B cell (primary cell): ENCODE data around the gene RPP30. TPM values are rescaled to one million over a fixed set of nuclear protein-coding genes. Genes with fewer than 3 reads are reported as not detected.
"Not testable (repeated sequence)": the region's sequence is repeated elsewhere in the genome, so short reads cannot be mapped to it uniquely, and the experiment has no call there.

Experiments used
- ATAC-seq: fragments of 200-7000 bp; cut with Tn5 transposase; one replicate; pipeline ENCODE4 v1.10.0; 2021; ENCODE audit warnings: low read depth, mild to moderate bottlenecking, moderate number of reproducible peaks, moderate library complexity
- CTCF ChIA-PET: fragments of 350-600 bp; sonication (Branson Sonifier 250); formaldehyde crosslinking; loops from one replicate; lab custom pipeline; 2021; ENCODE audit warnings: antibody characterized with exemption, inconsistent platforms; lab: Charles Lee
- POLR2A ChIA-PET: fragments of 350-600 bp; sonication (Branson Sonifier 250); formaldehyde crosslinking; loops from one replicate; lab custom pipeline; 2021; ENCODE audit warnings: antibody characterized with exemption; lab: Charles Lee
- DNase-seq: peaks from one replicate; pipeline ENCODE4 v3.0.0; 2013
- H2AFZ ChIP-seq: 2 replicates; pipeline ENCODE4 v1.6.1; 2012; ENCODE audit warnings: mild to moderate bottlenecking, low read depth, low read length; ENCODE audit not compliant: insufficient read depth, poor library complexity, severe bottlenecking
- H3K27ac ChIP-seq, 2 donors: 1 replicate in 1 of 2; 2 replicates in 1 of 2; pipeline ENCODE4 v1.5.1; 2012 to 2013; ENCODE audit warnings: low read length in 2 of 2, mild to moderate bottlenecking in 2 of 2, moderate library complexity in 1 of 2
- H3K27me3 ChIP-seq, 4 experiments: fragments of 200-600 bp in 1 of 4; sonication (generic) in 1 of 4; replicated peaks in 1 of 4; 1 replicate in 2 of 4; 2 replicates in 2 of 4; pipeline versions ENCODE4 v1.6.1 to v1.7.0; 2013 to 2016; ENCODE audit warnings: low read length in 3 of 4, mild to moderate bottlenecking in 2 of 4, mixed read lengths in 1 of 4, moderate library complexity in 1 of 4; ENCODE audit not compliant: insufficient read depth in 4 of 4, control insufficient read depth in 3 of 4; ENCODE audit errors: control extremely low read depth in 1 of 4
- H3K36me3 ChIP-seq, 2 experiments: replicated peaks in 1 of 2; 1 replicate in 1 of 2; 2 replicates in 1 of 2; pipeline versions ENCODE4 v1.6.1 to v1.7.1; 2013; ENCODE audit warnings: low read length in 1 of 2; ENCODE audit not compliant: insufficient read depth in 2 of 2, control insufficient read depth in 1 of 2; ENCODE audit errors: control extremely low read depth in 1 of 2, extremely low read depth in 1 of 2
- H3K4me1 ChIP-seq, 2 donors: fragments of 200-600 bp in 1 of 2; sonication (generic) in 1 of 2; 1 replicate in 1 of 2; 2 replicates in 1 of 2; pipeline versions ENCODE4 v1.5.1 to v1.6.1; 2013 to 2017; ENCODE audit warnings: low read length in 2 of 2; ENCODE audit not compliant: control insufficient read depth in 2 of 2, insufficient read depth in 2 of 2
- H3K4me2 ChIP-seq: replicated peaks from 2 replicates; pipeline ENCODE3; 2012; ENCODE audit warnings: mild to moderate bottlenecking, low read depth, low read length; ENCODE audit not compliant: poor library complexity, severe bottlenecking
- H3K4me3 ChIP-seq, 5 experiments: fragments of 200-600 bp in 1 of 5; sonication (generic) in 1 of 5; 1 replicate in 3 of 5; 2 replicates in 2 of 5; pipeline versions ENCODE4 v1.5.1 to v1.7.0; 2011 to 2016; ENCODE audit warnings: low read length in 4 of 5, mild to moderate bottlenecking in 4 of 5, low read depth in 2 of 5, control low read depth in 1 of 5, moderate library complexity in 1 of 5; ENCODE audit not compliant: insufficient read depth in 1 of 5; ENCODE audit errors: control extremely low read depth in 1 of 5, extremely low read depth in 1 of 5
- H3K79me2 ChIP-seq: fragments of 200-600 bp; sonication (generic); one replicate; pipeline ENCODE4 v1.6.0; 2016; ENCODE audit warnings: low read length; ENCODE audit not compliant: control insufficient read depth, insufficient read depth
- H3K9ac ChIP-seq: fragments of 200-600 bp; sonication (generic); 2 replicates; pipeline ENCODE4 v1.6.1; 2017; ENCODE audit warnings: mild to moderate bottlenecking, low read length, moderate library complexity
- H3K9me3 ChIP-seq, 3 donors: one replicate each; pipeline versions ENCODE4 v1.6.1 to v1.7.1; 2013; ENCODE audit warnings: low read length in 2 of 3; ENCODE audit not compliant: control insufficient read depth in 2 of 3, insufficient read depth in 1 of 3; ENCODE audit errors: control extremely low read depth in 1 of 3
- H4K20me1 ChIP-seq: 2 replicates; pipeline ENCODE4 v1.6.0; 2012; ENCODE audit warnings: mild to moderate bottlenecking, low read length; ENCODE audit not compliant: insufficient read depth, control insufficient read depth, poor library complexity, severe bottlenecking
- H3K27ac Mint-ChIP-seq: one replicate; pipeline ENCODE4 v1.8.0; 2021; ENCODE audit warnings: mixed read lengths
- H3K27me3 Mint-ChIP-seq: one replicate; pipeline ENCODE4 v1.8.0; 2021; ENCODE audit warnings: mixed read lengths
- H3K4me1 Mint-ChIP-seq: one replicate; pipeline ENCODE4 v1.8.0; 2021; ENCODE audit warnings: mixed read lengths
- H3K4me3 Mint-ChIP-seq: one replicate; pipeline ENCODE4 v1.8.0; 2021; ENCODE audit warnings: mixed read lengths
- H3K9me3 Mint-ChIP-seq: one replicate; pipeline ENCODE4 v1.8.0; 2022; ENCODE audit warnings: mixed read lengths; ENCODE audit not compliant: insufficient read depth
- EZH2 ChIP-seq: IDR thresholded peaks from 2 replicates; pipeline ENCODE4 v1.6.1; 2012; ENCODE audit warnings: borderline replicate concordance, low read depth, mild to moderate bottlenecking, moderate library complexity, low read length; ENCODE audit not compliant: insufficient read depth, poor library complexity, severe bottlenecking
- WGBS: methylation state at CpG from one replicate; pipeline ENCODE4 v1.1.5; 2013; ENCODE audit warnings: missing lambda C conversion rate; ENCODE audit not compliant: insufficient coverage; 5-methylcytosine and 5-hydroxymethylcytosine counted together
- intact Hi-C: fragments of 100-400 bp; cut with micrococcal nuclease; formaldehyde crosslinking; loops from one replicate; pipeline ENCODE4 v1.10.0; 2022
- polyA plus RNA-seq: library from polyadenylated mRNA; depleted of rRNA; stranded (reverse); fragments of >200 nt; gene quantifications from 2 replicates; pipeline ENCODE4 v1.2.3, GENCODE V29; 2012
- total RNA-seq, 2 donors: library from RNA; stranded (reverse); fragments of 120-200 nt in 1 of 2; gene quantifications; 1 replicate in 1 of 2; 2 replicates in 1 of 2; pipeline versions ENCODE4 v1.2.3 to v1.2.4, GENCODE V29; 2013 to 2022
- TF ChIP-seq, protein P1 (sequence below): fragments of 200-600 bp; IDR thresholded peaks from one replicate; pipeline ENCODE4 v1.8.0; 2022; ENCODE audit warnings: antibody characterized with exemption, mild to moderate bottlenecking

The RPP30 gene
- total and polyA plus RNA-seq, 2 donors (not counting 1 experiment from before 2014, with no cell fraction given): 28.2 to 41.7 TPM

DNA sequence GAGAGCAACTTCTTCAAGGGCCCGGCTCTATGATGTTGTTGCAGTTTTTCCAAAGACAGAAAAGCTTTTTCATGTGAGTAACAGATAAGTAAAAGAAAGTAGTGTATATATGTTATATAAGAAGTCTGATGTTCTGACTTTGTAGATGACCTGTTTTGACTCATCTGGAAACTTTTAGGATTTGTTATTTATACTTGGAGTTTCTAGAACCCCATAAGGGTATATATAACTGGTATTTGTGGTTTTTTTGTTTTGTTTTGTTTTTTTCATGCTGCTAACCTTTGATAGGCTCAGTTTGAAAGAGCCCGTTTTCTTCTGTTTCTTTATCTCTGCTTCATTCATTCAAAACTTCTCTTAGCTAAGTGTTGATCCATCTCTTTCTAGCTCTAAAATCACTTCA, 7.3 kb downstream of the RPP30 start:
- intact Hi-C loops: loop anchor here (10.0 kb wide), 1 partner anchor 994 kb away; no protein-coding TSS in a partner anchor
- Histone ChIP-seq H3K9ac (no peak overlapping the region), H4K20me1 (no peaks in the 10 kb centered on the region), H3K27ac (no peak overlapping the region), H3K79me2 (peaks cover 2% of the 10 kb centered on the region), H3K9me3 (no peaks in the 10 kb centered on the region), H3K36me3 (peaks cover 12 to 45% of the 10 kb centered on the region in 2 experiments), H2AFZ (no peak overlapping the region), H3K4me3 (no peak overlapping the region), H3K27me3 (no peaks in the 10 kb centered on the region), H3K4me2 (no peak overlapping the region), H3K4me1 (no peaks in the 10 kb centered on the region)
- no peaks in the 10 kb centered on the region for H3K27me3 Mint-ChIP-seq
- WGBS: 100% methylated on average over 1 of the region's 2 CpGs
- DNase-seq (no peak), ATAC-seq (no peak)
- POLR2A ChIA-PET: interaction anchor here (0.6 kb wide), 1 partner anchor 130 kb away, joined by 6 read pairs; no protein-coding TSS in a partner anchor
- TF ChIP-seq EZH2: no peak
- TF ChIP-seq, protein P1, sequence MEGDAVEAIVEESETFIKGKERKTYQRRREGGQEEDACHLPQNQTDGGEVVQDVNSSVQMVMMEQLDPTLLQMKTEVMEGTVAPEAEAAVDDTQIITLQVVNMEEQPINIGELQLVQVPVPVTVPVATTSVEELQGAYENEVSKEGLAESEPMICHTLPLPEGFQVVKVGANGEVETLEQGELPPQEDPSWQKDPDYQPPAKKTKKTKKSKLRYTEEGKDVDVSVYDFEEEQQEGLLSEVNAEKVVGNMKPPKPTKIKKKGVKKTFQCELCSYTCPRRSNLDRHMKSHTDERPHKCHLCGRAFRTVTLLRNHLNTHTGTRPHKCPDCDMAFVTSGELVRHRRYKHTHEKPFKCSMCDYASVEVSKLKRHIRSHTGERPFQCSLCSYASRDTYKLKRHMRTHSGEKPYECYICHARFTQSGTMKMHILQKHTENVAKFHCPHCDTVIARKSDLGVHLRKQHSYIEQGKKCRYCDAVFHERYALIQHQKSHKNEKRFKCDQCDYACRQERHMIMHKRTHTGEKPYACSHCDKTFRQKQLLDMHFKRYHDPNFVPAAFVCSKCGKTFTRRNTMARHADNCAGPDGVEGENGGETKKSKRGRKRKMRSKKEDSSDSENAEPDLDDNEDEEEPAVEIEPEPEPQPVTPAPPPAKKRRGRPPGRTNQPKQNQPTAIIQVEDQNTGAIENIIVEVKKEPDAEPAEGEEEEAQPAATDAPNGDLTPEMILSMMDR: no peak
- no peaks in the 10 kb centered on the region for H3K9me3 Mint-ChIP-seq
- CTCF ChIA-PET: interaction anchor here (0.6 to 2.5 kb wide), 19 partner anchors 7 to 1394 kb away, joined by 3 to 18 read pairs (median 4); partner anchors contain the start of genes HTR7 and RPP30
- peaks cover 2% of the 10 kb centered on the region for H3K4me1 Mint-ChIP-seq
- H3K27ac Mint-ChIP-seq: no peak overlapping the region
- no peak overlapping the region for H3K4me3 Mint-ChIP-seq

DNA sequence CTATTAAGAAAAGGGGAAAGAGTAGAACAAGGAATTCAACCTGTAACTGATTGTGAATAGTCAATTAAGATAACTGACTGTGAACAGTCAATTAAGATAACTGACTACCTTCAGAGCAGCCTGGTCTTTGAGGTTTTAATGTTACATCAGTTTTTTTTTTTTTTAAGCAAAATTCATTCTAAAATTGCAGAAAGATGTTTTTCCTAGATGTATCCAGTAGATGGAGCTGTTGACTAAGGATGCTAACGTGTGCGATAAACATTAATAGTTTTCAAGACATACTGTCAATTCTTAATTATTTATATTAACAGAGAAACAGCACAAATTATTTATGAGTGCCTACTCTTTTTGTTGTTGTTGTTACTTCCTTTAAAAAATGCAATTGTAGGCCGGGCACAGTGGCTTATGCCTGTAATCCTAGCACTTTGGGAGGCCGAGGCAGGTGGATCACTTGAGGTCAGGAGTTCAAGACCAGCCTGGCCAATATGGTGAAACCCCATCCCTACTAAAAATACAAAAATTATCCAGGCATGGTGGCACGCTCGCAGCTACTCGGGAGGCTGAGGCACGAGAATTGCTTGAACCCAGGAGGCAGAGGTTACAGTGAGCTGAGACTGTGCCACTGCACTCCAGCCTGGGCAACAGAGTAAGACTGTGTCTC, 8.4 kb downstream of the RPP30 start:
- peaks cover 12 to 54% of the 10 kb centered on the region in 2 experiments for H3K36me3 ChIP-seq
- ATAC-seq: peak; percentile 33

More for the DNA sequence above, 8.4 kb downstream of the RPP30 start:
- POLR2A ChIA-PET, H4K20me1 ChIP-seq, H3K27me3 ChIP-seq, H3K9ac ChIP-seq, H3K4me3 ChIP-seq, H2AFZ ChIP-seq, H3K9me3 Mint-ChIP-seq, H3K4me2 ChIP-seq, H3K27ac ChIP-seq, H3K27me3 Mint-ChIP-seq, H3K4me3 Mint-ChIP-seq, H3K79me2 ChIP-seq, H3K4me1 ChIP-seq, H3K9me3 ChIP-seq, H3K4me1 Mint-ChIP-seq, H3K27ac Mint-ChIP-seq: not testable (repeated sequence)
- intact Hi-C loops: loop anchor here (2.0 kb wide), 1 partner anchor 755 kb away; no protein-coding TSS in a partner anchor
- CTCF ChIA-PET: interaction anchor here (0.5 to 2.5 kb wide), 20 partner anchors 9 to 1396 kb away, joined by 3 to 18 read pairs (median 4); partner anchors contain the start of genes HTR7 and RPP30
- TF ChIP-seq, protein P1: peak; percentile 86
- 97% methylated on average over 5 of the region's 8 CpGs for WGBS
- peak; percentile 53 for DNase-seq
